Stimulated activated CD4-positive, alpha-beta T cell treated with anti-CD3 and anti-CD28 coated beads, Interleukin-1b, Interleukin-23, amount 100 ng/mL, for 24 hours (primary cell): ENCODE data around the gene GRIK1.

ENCODE experiments used
- DNase-seq, 4 experiments: peaks; one replicate each; pipeline ENCODE4 v3.0.0-alpha.2; 2020; ENCODE audit warnings: low read depth in 4 of 4, low spot score in 1 of 4

Gene GRIK1

DNA sequence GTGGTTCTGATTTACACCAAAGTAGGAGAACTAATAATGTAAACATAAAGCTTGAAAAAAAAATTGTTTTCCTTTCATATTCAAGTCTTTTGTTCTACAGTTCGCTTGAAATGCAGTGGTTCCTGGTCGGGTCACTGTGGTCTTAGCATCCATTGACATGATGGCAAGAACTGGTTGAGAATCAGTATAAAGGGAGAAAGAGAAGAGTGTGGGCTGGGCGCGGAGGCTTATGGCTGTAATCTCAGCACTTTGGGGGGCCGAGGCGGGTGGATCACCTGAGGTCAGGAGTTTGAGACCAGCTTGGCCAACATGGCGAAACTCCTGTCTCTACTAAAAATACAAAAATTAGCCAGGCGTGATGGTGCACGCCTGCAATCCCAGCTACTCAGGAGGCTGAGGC lies 390.2 kb downstream of the GRIK1 start:
- DNase-seq = no peak

DNA sequence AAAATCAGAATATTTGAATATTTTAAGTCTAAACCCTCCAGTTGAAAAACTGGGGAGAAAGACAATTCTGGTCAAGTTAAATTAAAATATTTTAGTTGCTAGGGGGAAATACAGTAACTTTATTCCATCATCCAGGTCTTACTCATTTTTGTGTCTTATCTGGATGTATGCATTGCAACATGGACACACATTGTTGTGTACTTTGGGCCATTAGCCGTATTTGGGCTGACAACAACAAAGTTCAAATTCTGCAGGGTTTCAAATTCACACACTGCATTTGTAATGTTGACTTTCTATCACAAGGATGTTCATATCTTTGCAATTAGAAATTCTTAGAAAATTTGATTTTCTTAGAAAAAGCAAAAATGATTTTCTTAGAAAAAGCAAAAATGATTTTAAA lies 391.8 kb downstream of the GRIK1 start:
- DNase-seq = no peak

DNA sequence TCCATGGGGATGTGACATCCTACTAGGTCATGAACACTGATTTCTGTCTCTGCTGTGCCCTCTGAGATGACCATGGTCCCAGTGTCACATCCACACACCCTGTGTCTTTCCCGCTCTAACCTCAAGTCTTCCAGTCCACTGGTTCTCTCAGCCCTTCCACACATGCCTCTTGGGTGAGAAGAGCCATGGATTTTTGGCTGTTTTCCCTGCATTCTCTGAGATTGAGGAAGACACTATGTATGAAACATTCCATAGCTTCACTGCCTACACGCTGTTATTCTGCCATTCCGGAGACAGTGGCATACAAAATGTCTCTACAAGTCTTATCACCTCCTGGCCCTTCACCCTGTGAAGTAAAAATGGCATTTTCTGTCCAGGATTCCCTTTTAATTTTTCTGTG lies 393.7 kb downstream of the GRIK1 start:
- no peak for DNase-seq

DNA sequence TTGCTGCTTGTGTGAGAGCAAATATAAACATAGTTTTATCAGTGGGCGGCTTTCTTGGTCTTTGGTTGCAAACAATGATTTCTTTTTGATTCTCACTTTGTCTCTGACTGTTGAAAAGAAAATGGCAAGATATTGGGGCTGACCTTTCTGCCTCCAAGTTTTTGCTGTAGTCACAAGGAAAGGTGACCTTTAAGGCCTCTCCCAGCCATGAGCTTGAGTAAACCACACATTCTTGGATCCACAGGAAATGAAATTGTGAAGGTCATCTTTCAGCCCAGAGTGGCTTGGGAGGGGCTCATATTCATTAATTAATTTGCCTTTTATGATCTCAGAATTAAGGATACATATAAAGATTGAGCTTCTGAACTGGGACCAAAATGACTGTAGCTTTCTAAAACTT lies 399.5 kb downstream of the GRIK1 start:
- no peak for DNase-seq

DNA sequence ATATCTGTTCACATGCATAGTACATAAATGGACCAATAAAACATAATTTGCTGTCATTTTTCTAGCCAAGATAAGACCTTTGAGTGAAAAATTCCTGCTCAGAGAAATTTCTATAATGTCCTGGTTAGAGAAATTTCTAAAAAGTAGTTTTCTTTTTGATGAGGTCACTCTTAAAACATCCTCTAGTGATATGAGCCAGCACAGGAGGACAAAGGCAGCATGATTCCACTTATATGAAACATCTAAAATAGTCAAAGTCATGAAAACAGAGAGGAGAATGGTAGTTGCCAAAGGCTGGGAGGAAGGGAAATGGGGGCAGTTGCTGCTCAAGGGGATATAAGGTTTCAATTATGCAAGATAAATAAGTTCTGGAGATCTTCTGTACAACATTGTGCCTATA lies 401.7 kb downstream of the GRIK1 start:
- DNase-seq = no peak

DNA sequence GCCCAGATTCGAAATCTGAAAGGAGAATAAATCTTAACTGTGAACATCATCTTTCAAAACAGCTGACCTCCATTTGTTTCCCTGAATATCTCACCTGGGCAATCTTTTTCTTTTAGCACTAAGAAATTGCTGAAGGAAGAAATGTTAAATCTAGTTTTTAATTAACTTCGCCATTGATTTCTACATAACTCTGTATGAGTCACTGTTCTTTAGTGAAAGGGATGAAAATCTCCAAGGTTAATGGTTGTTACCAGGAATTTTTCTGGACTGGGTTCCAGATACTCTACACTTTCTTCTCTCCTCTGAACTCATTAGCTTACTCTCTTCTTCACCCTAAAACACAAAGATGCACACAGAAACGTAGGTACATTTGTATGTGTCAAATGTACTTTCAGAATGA lies 405.3 kb downstream of the GRIK1 start:
- DNase-seq = no peak

DNA sequence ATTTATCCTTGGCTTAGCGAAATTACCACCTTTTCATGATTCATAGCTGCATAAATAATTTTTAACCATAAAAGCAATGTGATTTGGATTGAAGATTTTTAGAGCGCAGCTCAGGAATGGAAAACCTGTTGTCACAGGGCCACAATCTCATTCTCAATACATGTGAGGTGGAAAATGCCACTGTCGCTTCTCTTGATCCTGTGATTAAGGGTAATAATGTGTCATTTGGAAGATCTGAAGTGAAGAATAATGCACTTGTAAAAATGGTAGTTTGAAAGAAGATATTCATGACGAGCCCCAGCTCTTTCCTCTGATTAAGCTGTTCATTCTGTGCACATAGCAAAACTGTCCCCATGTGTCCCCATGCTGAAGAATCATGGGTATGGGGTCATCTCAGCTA lies 410.7 kb downstream of the GRIK1 start:
- DNase-seq = no peak

DNA sequence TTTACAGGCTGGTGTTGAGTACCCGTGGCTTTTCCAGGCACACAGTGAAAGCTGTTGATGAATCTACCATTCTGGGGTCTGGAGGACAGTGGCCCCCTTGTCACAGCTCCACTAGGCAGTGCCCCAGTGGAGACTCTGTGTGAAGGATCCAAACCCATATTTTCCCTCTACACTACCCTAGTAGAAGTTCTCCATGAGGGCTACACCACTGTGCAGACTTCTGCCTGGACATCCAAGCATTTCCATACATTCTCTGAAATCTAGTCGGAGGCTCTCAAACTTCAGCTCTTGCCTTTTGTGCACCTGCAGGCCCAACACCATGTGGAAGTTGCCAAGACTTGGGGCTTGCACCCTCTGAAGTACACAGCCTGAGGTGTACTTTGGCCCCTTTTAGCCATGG lies 413.3 kb downstream of the GRIK1 start:
- DNase-seq = no peak

DNA sequence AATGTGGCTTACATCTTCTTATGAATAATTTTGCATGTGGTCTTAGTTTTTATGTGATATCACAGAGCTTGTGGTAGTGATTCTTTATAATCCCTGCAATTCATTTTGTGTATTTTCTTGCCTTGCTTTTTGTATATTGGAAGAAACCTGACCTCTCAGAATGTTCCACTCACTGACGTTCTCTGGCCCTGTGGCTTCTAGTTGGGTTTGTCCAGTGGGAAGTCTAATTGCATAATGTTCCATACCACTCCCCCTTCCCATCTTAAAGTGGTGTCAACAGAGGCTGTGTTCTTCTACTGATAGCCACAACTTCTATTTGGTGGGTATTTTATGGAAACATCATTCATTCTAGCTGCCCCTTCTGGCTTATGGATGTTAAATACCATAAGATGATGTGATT lies 415.7 kb downstream of the GRIK1 start:
- no peak for DNase-seq

DNA sequence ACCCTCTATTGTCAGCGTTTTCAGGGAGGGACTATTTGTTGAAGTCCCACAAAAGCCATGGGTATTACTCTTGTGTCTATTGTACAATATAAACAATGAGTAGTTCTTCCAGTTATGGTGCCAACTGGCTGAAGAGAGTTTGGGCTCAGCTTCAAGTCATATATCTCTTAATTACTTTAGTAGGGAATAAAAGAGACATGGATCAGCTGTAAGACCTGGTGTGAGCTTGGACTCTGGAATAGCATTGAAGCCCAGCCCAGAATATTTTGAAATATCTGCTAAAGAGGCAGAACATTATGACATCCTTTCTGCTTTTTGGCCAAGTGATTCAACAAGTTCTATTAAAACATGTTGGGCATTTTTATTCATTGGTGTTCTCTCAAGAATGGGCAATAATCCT lies 416.1 kb downstream of the GRIK1 start:
- DNase-seq = no peak

DNA sequence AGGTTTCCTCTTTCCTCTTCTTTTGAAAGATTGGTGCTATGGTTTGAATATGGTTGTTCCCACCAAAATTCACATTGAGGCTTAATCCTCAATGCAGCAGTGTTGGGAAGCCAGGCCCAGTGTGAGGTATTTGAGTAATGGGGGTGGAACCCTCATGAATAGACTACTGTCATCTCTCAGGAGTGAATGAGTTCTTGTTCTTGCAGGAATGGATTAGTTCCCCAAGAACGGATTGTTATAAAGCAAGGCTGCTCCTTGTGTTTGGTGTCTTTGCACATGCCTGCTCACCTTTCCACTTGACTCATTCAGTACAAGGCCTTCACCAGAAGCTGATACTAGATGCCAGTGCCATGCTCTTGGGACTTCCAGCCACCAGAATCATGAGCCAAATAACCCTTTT lies 417.9 kb downstream of the GRIK1 start:
- DNase-seq = no peak

DNA sequence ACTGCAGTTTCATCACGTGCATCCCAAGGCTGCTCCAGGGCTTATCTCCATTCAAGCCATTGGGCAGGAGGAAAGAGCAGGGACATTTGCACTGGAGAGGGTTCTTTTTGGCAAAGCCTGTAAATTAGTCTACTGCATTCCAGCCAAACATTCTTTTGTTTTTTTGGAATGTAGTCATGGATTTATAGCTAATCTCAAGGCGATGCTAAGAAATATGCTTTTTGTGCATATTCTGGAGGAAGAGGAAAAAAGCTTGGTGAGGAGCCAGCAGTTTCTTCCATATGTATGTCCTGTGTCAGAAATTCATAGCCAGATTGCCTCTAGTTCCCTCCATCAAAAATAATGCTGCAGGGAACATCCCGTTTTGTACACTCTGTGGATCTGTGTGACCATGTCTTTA lies 419.6 kb downstream of the GRIK1 start:
- DNase-seq = no peak

DNA sequence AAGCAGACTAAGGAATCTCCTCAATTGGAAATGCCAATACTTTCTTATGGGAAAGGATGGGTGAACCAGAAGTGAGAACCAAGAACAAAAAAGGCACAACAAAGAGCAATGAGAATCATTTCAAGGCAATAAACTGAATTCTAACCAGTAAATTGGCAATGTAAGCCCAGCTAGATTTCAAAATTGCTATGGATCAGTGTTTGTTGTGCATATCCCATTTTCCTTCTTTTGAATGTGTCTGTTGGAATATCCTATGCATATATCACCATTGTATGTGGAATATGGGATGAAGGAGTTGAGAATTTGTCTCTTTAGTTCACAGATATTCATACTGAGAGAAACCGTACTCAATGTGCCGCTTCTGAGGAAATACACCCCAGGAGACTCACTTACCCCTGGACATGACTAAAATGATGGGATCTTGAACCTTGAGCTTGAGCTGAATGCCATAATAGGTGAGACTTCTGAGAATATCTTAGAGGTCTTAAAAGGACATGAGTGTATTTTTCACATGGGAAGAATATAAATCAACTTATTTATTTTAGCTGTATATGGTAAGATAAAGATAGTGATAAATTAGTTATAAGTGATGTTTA lies 425.0 kb downstream of the GRIK1 start:
- DNase-seq = no peak

DNA sequence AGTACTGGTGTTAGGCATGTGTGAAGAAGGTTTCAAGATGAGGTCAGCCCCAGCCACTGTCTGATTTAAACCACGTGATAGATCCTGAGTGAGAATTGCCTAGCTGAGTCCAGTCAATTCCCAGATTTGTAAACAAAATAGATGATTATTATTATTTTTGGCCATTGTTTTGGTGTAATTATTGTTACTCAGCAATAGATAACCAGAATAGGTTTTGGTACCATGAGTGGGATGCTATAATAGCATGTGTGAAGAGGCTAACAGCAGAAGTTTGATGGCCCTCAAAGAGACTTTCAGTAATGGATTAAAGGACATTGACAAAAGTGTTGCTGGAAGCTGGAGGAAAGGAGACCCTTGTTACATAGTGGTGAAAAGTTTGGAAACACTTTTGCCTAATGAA lies 426.3 kb downstream of the GRIK1 start:
- DNase-seq = no peak

DNA sequence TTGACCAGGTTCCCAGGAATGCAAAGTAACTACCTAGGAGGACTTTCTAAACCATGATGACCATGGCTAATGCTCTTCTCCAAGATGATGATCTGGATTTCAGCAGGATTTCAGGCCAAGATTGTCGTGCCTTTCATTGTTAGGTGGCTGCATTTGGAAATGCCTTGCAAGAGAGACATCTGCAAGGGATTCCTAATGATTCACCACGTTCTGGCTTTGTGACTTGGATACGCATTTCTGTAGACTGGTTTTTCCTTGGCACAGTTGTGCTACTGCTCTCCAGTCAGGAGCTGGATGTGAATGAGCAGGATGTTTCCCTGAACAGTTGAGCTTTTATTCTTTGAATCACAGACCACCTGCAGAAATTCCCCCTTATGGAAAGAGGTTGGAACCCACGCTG lies 428.7 kb downstream of the GRIK1 start:
- DNase-seq = no peak

DNA sequence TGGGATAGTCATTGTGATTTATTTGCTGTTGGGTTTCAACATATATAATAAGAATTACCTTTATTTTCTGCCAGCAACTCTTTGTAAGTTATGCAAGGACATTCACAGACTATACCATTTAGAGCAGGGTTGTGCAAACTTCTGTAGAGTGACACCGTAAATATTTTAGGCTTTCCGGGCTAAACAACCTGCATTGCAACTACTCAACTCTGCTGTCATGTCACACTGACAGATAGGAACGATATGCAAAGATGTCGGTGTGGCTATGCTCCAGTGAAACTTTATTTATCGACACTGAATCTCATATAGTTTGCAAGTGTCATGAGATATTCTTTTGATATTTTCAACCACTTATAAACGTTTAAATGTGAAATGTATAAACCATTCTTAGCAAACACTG lies 430.7 kb downstream of the GRIK1 start:
- DNase-seq = no peak

DNA sequence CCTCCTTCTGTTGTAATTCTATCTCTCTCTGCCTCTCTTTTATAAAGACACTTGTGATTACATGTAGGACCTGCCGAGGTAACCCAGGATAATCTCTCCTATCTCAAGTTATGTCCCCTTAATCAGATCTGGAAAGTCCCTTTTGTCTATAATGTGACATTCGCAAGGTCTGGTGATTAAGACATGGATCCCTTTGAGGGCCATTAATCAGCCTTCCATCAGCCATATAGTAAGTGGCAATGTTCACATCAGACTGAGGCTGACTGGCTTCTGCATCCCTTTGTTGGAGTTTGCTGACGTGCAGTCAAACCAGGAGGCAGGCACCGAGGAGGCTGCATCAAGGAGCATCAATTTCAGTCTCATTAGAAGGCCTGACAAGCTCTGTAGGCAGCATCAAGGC lies 431.5 kb downstream of the GRIK1 start:
- DNase-seq = no peak

DNA sequence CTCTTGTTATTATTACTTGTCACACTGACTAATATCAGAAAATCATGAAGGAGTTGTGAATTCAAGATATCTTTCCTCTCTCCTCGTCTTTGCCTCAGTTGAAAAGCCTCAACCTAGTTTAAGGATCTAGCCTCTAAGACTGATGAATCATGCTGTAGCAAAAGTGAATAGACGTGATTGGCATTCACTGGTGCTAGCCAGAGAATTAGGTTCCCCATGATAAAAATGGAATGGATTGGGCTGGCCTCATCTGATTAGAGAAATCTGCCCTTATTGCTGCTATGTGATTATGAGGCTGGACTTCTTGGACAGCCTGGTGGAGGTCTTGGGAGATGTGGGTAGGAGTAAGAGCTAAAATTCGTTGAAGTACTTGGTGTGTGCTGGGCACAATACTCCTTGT lies 432.8 kb downstream of the GRIK1 start:
- no peak for DNase-seq

DNA sequence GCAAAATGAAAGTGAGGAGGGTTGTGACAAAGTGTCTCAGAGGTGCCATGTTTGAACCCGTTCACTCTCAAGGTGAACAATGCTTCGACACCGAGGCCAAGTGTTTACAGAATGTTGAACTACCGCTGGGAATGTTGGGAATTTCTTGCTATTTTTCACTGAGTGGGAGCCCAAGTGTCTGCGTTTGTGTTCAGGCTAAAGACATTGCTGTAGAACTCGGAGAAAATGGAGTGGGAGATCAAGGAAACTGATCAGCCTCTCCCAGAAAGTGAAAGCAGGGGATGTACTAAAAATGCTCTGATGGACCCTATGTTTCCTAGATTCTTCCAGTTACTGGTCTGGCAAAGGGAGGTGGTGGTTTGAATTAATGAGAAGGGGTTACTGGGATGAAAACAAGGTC lies 433.6 kb downstream of the GRIK1 start:
- DNase-seq = no peak

DNA sequence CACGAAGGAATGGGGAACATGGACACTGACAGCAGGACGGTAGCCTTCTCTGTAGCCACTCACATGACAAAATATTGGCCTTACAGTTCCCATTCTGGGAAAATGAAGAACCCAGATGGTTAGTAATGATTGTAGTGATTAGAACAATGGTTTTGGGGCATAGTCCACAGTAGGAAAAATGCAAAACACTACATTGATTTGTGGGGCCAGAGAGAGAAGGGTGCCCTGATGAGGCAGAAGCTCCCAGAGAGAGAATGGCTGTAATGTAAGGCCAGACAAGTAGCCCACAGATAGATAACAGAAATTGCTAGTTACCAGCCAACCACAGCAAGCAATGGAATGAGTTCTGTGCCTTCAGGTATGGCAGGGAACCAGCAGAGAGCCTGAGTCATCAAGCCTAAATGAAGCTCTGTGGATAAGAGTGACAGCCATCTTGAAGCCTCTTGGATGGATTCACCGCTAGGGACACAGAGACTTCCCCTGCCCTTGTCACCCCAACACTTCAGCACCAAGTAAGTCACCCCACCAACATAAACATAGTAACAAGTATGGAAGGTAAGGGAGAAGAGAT lies 435.0 kb downstream of the GRIK1 start:
- no peak for DNase-seq

DNA sequence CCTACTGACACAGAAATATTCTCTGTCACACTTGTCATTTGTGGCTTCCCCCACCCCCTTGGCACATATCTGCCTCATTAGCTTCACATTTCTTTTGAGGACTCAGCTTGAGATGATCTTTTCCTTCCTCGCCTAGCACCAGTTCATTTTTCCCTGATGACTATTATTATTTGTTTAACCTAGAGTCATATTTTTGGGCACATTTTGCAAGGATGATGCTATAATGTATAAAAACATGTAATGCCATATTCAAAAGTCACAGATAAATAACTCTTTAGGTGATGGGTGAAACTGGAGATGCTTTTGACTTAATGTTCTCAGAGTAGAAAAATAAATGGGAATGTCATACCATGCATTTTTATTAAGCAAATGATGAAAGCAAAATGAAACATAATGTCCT lies 438.3 kb downstream of the GRIK1 start:
- DNase-seq = no peak

DNA sequence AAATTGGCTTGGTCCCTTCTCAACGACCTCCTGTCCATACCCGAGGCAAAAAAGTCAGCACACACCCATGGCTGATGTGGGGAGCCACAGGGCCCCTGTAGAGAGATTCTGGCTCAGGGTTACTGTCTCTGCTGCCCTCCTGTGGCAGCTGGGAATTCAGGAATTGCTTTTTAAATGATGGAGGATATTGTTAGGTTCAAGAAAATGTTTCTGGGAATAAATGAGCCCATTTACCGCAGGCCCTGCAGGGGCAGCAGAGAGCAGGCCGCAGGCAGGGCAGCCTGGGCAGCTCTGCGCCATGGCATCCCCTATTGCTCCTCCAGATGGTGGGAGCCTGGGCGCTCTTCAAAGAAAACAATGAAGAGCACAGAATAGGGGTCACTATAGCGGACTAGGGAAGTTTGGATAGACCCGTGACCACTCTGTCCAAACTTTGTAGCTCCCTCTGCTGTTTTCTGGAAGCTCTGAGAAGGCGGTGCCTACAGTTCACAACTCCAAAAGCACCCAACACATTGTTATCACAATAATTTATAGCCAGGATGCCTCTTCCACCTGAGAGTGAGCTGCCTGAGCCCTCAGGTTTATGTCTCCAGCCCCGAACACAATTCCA lies 440.0 kb downstream of the GRIK1 start:
- no peak for DNase-seq

DNA sequence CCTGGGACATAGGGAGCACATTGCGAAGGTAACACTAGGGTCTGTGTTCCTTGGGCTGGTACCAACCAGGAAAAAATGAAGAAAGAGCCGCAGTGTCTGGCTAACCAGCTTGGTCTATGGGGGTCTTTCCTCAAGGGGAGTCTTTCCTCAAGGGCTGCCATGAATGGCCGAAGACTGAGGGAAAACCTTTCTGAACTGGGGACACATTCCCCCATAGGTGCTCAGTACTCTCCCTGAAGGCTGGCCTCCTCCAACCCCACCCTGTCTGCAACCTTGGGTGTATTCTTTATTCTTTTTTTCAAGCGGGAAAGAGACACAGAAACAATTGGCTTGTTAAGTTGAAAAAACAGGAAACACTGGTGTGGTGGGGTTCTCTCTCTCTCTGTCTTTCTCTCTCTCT lies 440.6 kb downstream of the GRIK1 start:
- DNase-seq = no peak
